SU-DHL-6 (cell line): ENCODE measurements around the gene CROCC.

ENCODE experiments used
- EZH2phosphoT487 ChIP-seq: fragments of 200-600 bp; sonication (generic), shearing (Covaris generic); conservative IDR thresholded peaks from 2 replicates; pipeline ENCODE4 v1.6.1; 2018; ENCODE audit warnings: mild to moderate bottlenecking, antibody characterized with exemption, low read length, moderate library complexity, mixed read lengths
- TF ChIP-seq, protein P1 (sequence below): fragments of 200-600 bp; sonication (generic); IDR thresholded peaks from one replicate; pipeline ENCODE4 v1.5.1; 2017; ENCODE audit warnings: antibody characterized with exemption, mild to moderate bottlenecking, low read length, moderate library complexity; ENCODE audit not compliant: insufficient read depth, poor library complexity, severe bottlenecking

DNA sequence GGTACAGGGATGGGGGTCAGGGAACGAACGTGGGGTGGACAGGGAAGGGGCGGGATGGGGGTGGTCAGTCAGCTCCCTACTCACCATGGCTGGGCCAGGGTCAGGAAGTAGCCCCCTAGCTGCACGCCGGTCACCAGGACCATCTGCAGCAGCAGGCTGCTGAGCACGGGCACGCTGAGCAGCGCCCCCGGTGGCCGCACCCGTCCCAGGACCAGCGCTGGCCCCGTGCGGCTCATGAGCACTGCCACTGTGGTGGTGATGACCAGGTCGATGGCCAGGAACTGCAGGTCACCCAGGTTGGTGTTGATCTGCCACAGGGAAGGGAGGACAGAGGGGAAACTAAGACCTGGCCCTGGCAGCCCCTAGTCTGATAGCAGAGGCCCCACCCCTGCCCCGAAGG lies 65.2 kb downstream of the CROCC start:
- TF ChIP-seq, protein P1, sequence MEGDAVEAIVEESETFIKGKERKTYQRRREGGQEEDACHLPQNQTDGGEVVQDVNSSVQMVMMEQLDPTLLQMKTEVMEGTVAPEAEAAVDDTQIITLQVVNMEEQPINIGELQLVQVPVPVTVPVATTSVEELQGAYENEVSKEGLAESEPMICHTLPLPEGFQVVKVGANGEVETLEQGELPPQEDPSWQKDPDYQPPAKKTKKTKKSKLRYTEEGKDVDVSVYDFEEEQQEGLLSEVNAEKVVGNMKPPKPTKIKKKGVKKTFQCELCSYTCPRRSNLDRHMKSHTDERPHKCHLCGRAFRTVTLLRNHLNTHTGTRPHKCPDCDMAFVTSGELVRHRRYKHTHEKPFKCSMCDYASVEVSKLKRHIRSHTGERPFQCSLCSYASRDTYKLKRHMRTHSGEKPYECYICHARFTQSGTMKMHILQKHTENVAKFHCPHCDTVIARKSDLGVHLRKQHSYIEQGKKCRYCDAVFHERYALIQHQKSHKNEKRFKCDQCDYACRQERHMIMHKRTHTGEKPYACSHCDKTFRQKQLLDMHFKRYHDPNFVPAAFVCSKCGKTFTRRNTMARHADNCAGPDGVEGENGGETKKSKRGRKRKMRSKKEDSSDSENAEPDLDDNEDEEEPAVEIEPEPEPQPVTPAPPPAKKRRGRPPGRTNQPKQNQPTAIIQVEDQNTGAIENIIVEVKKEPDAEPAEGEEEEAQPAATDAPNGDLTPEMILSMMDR: peak; percentile 50
- no peak for TF ChIP-seq EZH2phosphoT487
